Nephron progenitor cell (in vitro differentiated cells): Measurements from ENCODE around the gene ZNF691.

Experiments used
- DNase-seq: peaks from one replicate; pipeline ENCODE4 v3.0.0; 2021
- H3K27ac Mint-ChIP-seq: 2 replicates; pipeline ENCODE4 v1.8.0; 2021; ENCODE audit warnings: mild to moderate bottlenecking, moderate library complexity, mixed read lengths
- H3K27me3 Mint-ChIP-seq: 2 replicates; pipeline ENCODE4 v1.8.0; 2021; ENCODE audit warnings: mild to moderate bottlenecking, low read depth, mixed read lengths; ENCODE audit not compliant: poor library complexity
- H3K36me3 Mint-ChIP-seq: 2 replicates; pipeline ENCODE4 v1.8.0; 2021; ENCODE audit warnings: low read depth, mixed read lengths
- H3K4me1 Mint-ChIP-seq: 2 replicates; pipeline ENCODE4 v1.8.0; 2021; ENCODE audit warnings: mixed read lengths
- H3K4me3 Mint-ChIP-seq: 2 replicates; pipeline ENCODE4 v1.8.0; 2021; ENCODE audit warnings: mild to moderate bottlenecking, moderate library complexity, mixed read lengths
- H3K9me3 Mint-ChIP-seq: 2 replicates; pipeline ENCODE4 v1.8.0; 2021; ENCODE audit warnings: mild to moderate bottlenecking, moderate library complexity, mixed read lengths
- CTCF ChIP-seq: fragments of 200-600 bp; sonication (generic); IDR thresholded peaks from 2 replicates; pipeline ENCODE4 v1.5.0; 2021; ENCODE audit warnings: antibody characterized with exemption

ZNF691 gene

GRCh38 chr1:42817976-42818375, 28.4 kb upstream of the ZNF691 start:
- Mint-ChIP-seq H3K27me3 (no peaks in the 10 kb centered on the region), H3K4me1 (peaks cover 21% of the 10 kb centered on the region), H3K9me3 (no peaks in the 10 kb centered on the region), H3K4me3 (peak overlapping the region; percentile 90), H3K36me3 (peaks cover 15% of the 10 kb centered on the region), H3K27ac (no peak overlapping the region)
- DNase-seq = no peak
- TF ChIP-seq CTCF = no peak

DNA sequence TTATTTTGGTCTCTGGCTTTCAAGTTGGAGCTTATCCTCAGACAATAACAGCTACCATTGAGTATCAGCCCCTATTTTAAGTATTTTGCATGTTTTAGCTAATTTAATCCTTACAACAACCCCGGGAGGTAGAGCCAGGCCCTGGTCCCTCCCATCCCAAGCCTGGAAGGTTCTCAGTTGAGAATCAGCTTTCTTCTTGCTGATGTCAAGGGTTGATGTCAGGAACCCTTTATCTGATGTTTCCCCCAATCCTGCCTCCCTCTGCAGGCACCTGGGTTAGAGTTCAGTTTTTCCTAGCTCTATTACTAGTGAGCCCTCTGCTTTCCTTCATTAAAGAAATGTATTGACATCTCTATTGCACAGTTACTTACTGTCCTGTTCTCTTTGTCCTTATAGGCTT, 25.6 kb upstream of the ZNF691 start:
- H3K36me3 Mint-ChIP-seq = peaks cover 5% of the 10 kb centered on the region
- H3K9me3 Mint-ChIP-seq = no peaks in the 10 kb centered on the region
- no peak for TF ChIP-seq CTCF
- no peak overlapping the region for H3K4me3 Mint-ChIP-seq
- peaks cover 28% of the 10 kb centered on the region for H3K4me1 Mint-ChIP-seq
- H3K27ac Mint-ChIP-seq = no peak overlapping the region
- no peak for DNase-seq
- no peaks in the 10 kb centered on the region for H3K27me3 Mint-ChIP-seq

GRCh38 chr1:42821690-42822089, 24.7 kb upstream of the ZNF691 start:
- H3K27me3 Mint-ChIP-seq = no peaks in the 10 kb centered on the region
- H3K4me3 Mint-ChIP-seq = no peak overlapping the region
- no peak for TF ChIP-seq CTCF
- no peak overlapping the region for H3K27ac Mint-ChIP-seq
- H3K36me3 Mint-ChIP-seq = no peaks in the 10 kb centered on the region
- H3K4me1 Mint-ChIP-seq = peaks cover 20% of the 10 kb centered on the region
- no peaks in the 10 kb centered on the region for H3K9me3 Mint-ChIP-seq
- no peak for DNase-seq

DNA sequence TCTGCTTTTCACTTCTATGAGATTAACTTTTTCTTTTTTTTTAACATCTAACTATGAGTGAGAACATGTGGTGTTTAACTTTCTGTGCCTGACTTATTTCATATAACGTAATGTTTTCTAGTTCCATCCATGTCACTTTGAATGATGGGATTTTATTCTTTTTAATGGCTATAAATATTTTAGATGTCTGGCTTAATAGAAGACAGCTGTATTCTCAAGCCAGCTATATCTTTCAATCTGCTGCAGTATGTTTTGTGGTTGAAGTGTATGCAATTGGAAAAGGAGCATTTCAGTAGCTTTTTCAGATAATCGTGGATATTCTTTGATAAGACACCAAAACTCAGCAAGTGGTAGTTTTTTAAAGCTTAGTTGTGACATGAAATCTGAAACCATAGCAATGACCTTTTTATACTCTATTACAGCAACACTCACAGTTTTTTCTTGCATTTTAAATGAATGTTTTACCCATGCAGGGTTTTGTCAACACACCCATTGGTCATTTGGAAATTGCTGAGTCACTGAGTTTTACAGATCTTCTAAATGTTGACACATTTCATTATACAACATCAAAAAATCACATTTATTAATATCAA, 23.5 kb upstream of the ZNF691 start:
- H3K4me1 Mint-ChIP-seq = peaks cover 20% of the 10 kb centered on the region
- no peaks in the 10 kb centered on the region for H3K9me3 Mint-ChIP-seq
- no peak overlapping the region for H3K27ac Mint-ChIP-seq
- TF ChIP-seq CTCF = no peak
- no peak for DNase-seq
- no peaks in the 10 kb centered on the region for H3K36me3 Mint-ChIP-seq
- H3K27me3 Mint-ChIP-seq = no peaks in the 10 kb centered on the region
- H3K4me3 Mint-ChIP-seq = no peak overlapping the region

DNA sequence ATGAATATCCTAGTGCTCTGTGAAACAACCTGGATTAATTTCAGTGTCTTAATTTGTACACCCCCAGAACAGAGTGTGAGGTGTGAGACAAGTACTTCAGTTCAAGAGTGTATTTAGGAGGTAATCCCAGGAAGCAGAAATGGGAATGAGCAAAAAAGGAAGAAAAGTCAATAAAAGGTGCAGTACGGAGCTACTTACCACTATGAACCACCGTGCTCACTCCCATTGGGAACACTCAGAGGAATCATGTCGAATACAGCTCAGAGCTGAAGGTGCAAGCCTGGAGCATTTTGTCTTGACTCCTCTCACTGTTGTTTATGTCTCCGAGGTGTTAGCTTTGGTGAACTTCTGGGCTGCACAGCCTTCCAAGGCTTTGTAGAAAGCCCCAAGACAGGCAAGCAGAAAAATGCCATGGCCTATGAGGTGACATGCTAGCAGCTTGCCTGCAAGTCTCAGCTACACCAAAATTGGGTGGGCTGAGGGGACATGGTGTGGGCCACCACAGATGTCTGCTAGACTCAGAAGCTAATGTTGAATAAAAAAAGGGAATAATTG, 21.9 kb upstream of the ZNF691 start:
- Mint-ChIP-seq H3K27me3 (no peaks in the 10 kb centered on the region), H3K36me3 (no peaks in the 10 kb centered on the region), H3K27ac (no peak overlapping the region), H3K4me3 (no peak overlapping the region), H3K4me1 (peaks cover 20% of the 10 kb centered on the region), H3K9me3 (no peaks in the 10 kb centered on the region)
- no peak for DNase-seq
- no peak for TF ChIP-seq CTCF
